ENCODE data around the gene PLEKHG5.

Gene PLEKHG5

GRCh38 chr1:6477039-6477820 is 14.2 kb downstream of the PLEKHG5 start:
- no peak for DNase-seq (ENCODE audit: low read depth, low spot score)

- no peak for DNase-seq (ENCODE audit: low read depth, low spot score)
Observed at GRCh38 chr1:6476483-6476882, 15.0 kb downstream of the PLEKHG5 start.

GRCh38 chr1:6475381-6476133 is 15.9 kb downstream of the PLEKHG5 start:
- DNase-seq (ENCODE audit: low read depth, low spot score): no peak

GRCh38 chr1:6474815-6475282 is 16.6 kb downstream of the PLEKHG5 start:
- no peak for DNase-seq (ENCODE audit: low read depth, low spot score)

GRCh38 chr1:6473974-6474814 is 17.3 kb downstream of the PLEKHG5 start:
- no peak for DNase-seq (ENCODE audit: low read depth, low spot score)

GRCh38 chr1:6473156-6473555 is 18.3 kb downstream of the PLEKHG5 start:
- DNase-seq (ENCODE audit: low read depth, low spot score): no peak

GRCh38 chr1:6472391-6472790 is 19.1 kb downstream of the PLEKHG5 start:
- no peak for DNase-seq (ENCODE audit: low read depth, low spot score)

GRCh38 chr1:6471970-6472368 is 19.5 kb downstream of the PLEKHG5 start:
- no peak for DNase-seq (ENCODE audit: low read depth, low spot score)

GRCh38 chr1:6471086-6471969 is 20.1 kb downstream of the PLEKHG5 start:
- DNase-seq (ENCODE audit: low read depth, low spot score): no peak

- no peak for DNase-seq (ENCODE audit: low read depth, low spot score)
Observed at GRCh38 chr1:6470132-6471085, 21.1 kb downstream of the PLEKHG5 start.

GRCh38 chr1:6468729-6469461 is 22.6 kb downstream of the PLEKHG5 start:
- DNase-seq (ENCODE audit: low read depth, low spot score): no peak

- no peak for DNase-seq (ENCODE audit: low read depth, low spot score)
Observed at GRCh38 chr1:6467744-6468688, 23.5 kb downstream of the PLEKHG5 start.

GRCh38 chr1:6467224-6467623 is 24.2 kb downstream of the PLEKHG5 start:
- no peak for DNase-seq (ENCODE audit: low read depth, low spot score)

GRCh38 chr1:6466751-6467150 is 24.7 kb downstream of the PLEKHG5 start:
- DNase-seq (ENCODE audit: low read depth, low spot score): no peak

GRCh38 chr1:6466023-6466422 is 25.4 kb downstream of the PLEKHG5 start, which contains the start of gene TNFRSF25:
Gene TNFRSF25 (minus strand): TSS chr1:6466173. CDS start chr1:6466107, 66 bp downstream.
- DNase-seq (ENCODE audit: low read depth, low spot score): no peak

- DNase-seq (ENCODE audit: low read depth, low spot score): no peak
Observed at GRCh38 chr1:6465461-6466005, 25.9 kb downstream of the PLEKHG5 start.

- DNase-seq (ENCODE audit: low read depth, low spot score): no peak
Observed at GRCh38 chr1:6464915-6465314, 26.6 kb downstream of the PLEKHG5 start.

GRCh38 chr1:6464514-6464836 is 27.0 kb downstream of the PLEKHG5 start:
- DNase-seq (ENCODE audit: low read depth, low spot score): no peak

Data from smooth muscle cell of the brain vasculature (primary cell).